ENCODE data around the gene GPR153. TPM values are rescaled to one million over a fixed set of nuclear protein-coding genes. Genes with fewer than 3 reads are reported as not detected.

GPR153 gene
- total RNA-seq, 1 experiment from 2014 or later, result 98.7 TPM

DNA sequence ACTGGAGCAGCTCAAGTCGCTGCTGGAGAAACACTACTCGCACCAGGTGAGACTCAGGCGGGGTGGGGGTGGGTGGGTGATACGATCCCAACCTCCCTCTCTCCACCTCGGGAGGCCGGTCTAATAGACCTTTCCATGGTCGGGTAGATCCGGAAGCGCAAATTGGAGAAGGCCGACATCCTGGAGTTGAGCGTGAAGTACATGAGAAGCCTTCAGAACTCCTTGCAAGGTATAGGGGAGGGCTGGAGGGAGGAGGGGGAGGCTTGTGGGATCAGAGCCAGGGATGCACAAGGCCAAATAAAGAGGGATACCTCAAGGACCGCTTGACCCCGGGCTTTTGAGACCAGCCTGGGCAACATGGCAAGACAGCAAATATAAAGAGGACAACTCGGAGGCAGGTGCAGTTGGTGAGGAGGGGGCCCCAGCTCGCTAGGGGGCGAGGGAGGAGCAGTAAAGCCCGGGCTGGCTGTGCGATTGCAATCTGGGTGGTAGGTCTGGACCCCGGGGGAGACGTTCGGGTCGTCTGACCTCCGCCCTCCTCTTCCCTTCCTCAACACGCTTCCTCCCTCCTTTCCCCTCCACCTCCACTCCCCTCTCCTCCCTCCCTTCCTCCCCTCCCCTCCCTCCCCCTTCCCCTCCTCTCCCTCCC lies 16.4 kb downstream of the GPR153 start:
- Histone ChIP-seq H3K27me3 (ENCODE audit: low read length) (peaks cover 23% of the 10 kb centered on the region), H3K9me2 (replicated peaks; ENCODE audit: low read length) (no peaks in the 10 kb centered on the region), H3K4me2 (ENCODE audit: low read length) (no peak overlapping the region), H3K79me2 (ENCODE audit: low read length) (no peaks in the 10 kb centered on the region), H3K9me3 (ENCODE audit: low read length) (no peaks in the 10 kb centered on the region), H4K20me1 (ENCODE audit: low read length) (no peaks in the 10 kb centered on the region), H2AFZ (ENCODE audit: low read length) (no peak overlapping the region), H3F3A (ENCODE audit: low read length, unreplicated experiment) (no peaks in the 10 kb centered on the region), H3K9ac (ENCODE audit: low read length) (no peak overlapping the region), H3K27ac (ENCODE audit: low read length) (no peak overlapping the region), H3K4me1 (ENCODE audit: insufficient read depth, low read length) (peaks cover 21% of the 10 kb centered on the region), H3K4me3 (ENCODE audit: low read length) (no peak overlapping the region), H3K36me3 (ENCODE audit: low read depth, low read length) (no peaks in the 10 kb centered on the region)
- POLR2A ChIA-PET (ENCODE audit: unreplicated experiment), result no interaction called here
- ATAC-seq (no peak), DNase-seq (no peak)
- no TSS peak for BruUV-seq (replicated peaks)
- TF ChIP-seq EZH2phosphoT487 (IDR thresholded peaks at IDR 0.05; ENCODE audit: borderline replicate concordance, low read length) (no peak), EZH2 (IDR thresholded peaks at IDR 0.05; ENCODE audit: low read length, unreplicated experiment) (no peak)
- TF ChIP-seq, protein P1, sequence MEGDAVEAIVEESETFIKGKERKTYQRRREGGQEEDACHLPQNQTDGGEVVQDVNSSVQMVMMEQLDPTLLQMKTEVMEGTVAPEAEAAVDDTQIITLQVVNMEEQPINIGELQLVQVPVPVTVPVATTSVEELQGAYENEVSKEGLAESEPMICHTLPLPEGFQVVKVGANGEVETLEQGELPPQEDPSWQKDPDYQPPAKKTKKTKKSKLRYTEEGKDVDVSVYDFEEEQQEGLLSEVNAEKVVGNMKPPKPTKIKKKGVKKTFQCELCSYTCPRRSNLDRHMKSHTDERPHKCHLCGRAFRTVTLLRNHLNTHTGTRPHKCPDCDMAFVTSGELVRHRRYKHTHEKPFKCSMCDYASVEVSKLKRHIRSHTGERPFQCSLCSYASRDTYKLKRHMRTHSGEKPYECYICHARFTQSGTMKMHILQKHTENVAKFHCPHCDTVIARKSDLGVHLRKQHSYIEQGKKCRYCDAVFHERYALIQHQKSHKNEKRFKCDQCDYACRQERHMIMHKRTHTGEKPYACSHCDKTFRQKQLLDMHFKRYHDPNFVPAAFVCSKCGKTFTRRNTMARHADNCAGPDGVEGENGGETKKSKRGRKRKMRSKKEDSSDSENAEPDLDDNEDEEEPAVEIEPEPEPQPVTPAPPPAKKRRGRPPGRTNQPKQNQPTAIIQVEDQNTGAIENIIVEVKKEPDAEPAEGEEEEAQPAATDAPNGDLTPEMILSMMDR (conservative IDR thresholded peaks at IDR 0.05; ENCODE audit: low read depth, low read length), result no peak
- CTCF ChIA-PET, result interaction anchor here (0.5 to 3.6 kb wide), 17 partner anchors 9 to 192 kb away, joined by 3 to 42 read pairs (median 5); partner anchors contain the start of genes ACOT7, ICMT and RNF207
- intact Hi-C loops (cut with micrococcal nuclease), result loop anchor here (1.0 to 5.0 kb wide), 3 partner anchors 37 to 192 kb away; partner anchors contain the start of gene RNF207

DNA sequence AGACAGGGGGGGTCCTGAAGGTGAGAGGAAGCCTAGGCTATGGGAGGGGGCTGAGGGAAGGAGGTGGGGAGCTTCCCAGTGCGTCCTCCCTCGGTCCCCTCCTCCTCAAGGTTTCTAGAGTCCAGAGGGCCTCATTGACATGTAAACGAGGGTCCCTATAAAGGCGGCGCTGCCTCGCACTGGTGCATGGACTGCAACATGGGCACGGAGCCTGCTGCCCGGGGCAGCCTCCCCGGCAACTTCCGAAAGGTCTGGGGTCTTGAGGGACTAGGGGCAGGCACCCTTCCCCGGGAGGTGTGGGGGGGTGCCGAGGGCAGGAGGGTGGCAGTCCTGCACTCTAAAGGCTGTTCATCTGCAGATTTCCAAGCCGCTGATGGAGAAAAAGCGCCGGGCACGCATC lies 16.9 kb downstream of the GPR153 start, which contains the start of gene HES3:
HES3 (plus strand) TSS at position 187 of the 400 bp plus-strand sequence; CDS start at position 374, 187 bp downstream.
- Histone ChIP-seq H3K27me3 (ENCODE audit: low read length) (peaks cover 23% of the 10 kb centered on the region), H3K9me2 (replicated peaks; ENCODE audit: low read length) (no peaks in the 10 kb centered on the region), H3K9me3 (ENCODE audit: low read length) (no peaks in the 10 kb centered on the region), H3K4me1 (ENCODE audit: insufficient read depth, low read length) (peaks cover 21% of the 10 kb centered on the region), H2AFZ (ENCODE audit: low read length) (no peak within 1 kb of the TSS), H3K36me3 (ENCODE audit: low read depth, low read length) (no peaks in the 10 kb centered on the region), H3K4me2 (ENCODE audit: low read length) (peak within 1 kb of the TSS; percentile 79; the same call in 1 of the 2 replicates), H3K9ac (ENCODE audit: low read length) (no peak within 1 kb of the TSS), H3K79me2 (ENCODE audit: low read length) (no peaks in the 10 kb centered on the region), H3K4me3 (ENCODE audit: low read length) (no peak within 1 kb of the TSS), H3K27ac (ENCODE audit: low read length) (no peak within 1 kb of the TSS), H4K20me1 (ENCODE audit: low read length) (no peaks in the 10 kb centered on the region), H3F3A (ENCODE audit: low read length, unreplicated experiment) (no peaks in the 10 kb centered on the region)
- no TSS peak for BruUV-seq (replicated peaks)
- DNase-seq (no peak), ATAC-seq (no peak)
- ChIA-PET CTCF (interaction anchor here (1.2 to 3.6 kb wide), 2 partner anchors 39 to 139 kb away, joined by 6 to 42 read pairs; no protein-coding TSS in a partner anchor), POLR2A (ENCODE audit: unreplicated experiment) (no interaction called here)
- no peak for TF ChIP-seq EZH2phosphoT487 (IDR thresholded peaks at IDR 0.05; ENCODE audit: borderline replicate concordance, low read length)
- TF ChIP-seq EZH2 (IDR thresholded peaks at IDR 0.05; ENCODE audit: low read length, unreplicated experiment), result no peak
- TF ChIP-seq, protein P1 (conservative IDR thresholded peaks at IDR 0.05; ENCODE audit: low read depth, low read length), result no peak
- intact Hi-C loops (cut with micrococcal nuclease), result no loop called here
